SH-SY5Y (cell line): ENCODE measurements around the gene ACER1.

Experiments used
- GATA2 ChIP-seq: IDR thresholded peaks from 2 replicates; pipeline ENCODE4 v1.6.1; 2011; ENCODE audit warnings: mild to moderate bottlenecking, low read depth, low read length
- GATA3 ChIP-seq: IDR thresholded peaks from 2 replicates; pipeline ENCODE4 v1.6.1; 2011; ENCODE audit warnings: low read depth, mild to moderate bottlenecking, low read length, moderate library complexity

- TF ChIP-seq GATA2 (no peak), GATA3 (no peak)
Measured at GRCh38 chr19:6378486-6378885, 45.1 kb upstream of the ACER1 start.
